CD4-positive, alpha-beta T cell treated with Interleukin-10 for 1 hour (primary cell): Measurements from ENCODE around the gene EHMT1.
"Not testable (repeated sequence)": the region's sequence is repeated elsewhere in the genome, so short reads cannot be mapped to it uniquely, and the experiment has no call there.

Source experiments
- DNase-seq: peaks from one replicate; pipeline ENCODE4 v3.0.0-alpha.2; 2020

EHMT1 gene

GRCh38 chr9:137878146-137878941 lies 259.5 kb downstream of the EHMT1 start:
- peak; percentile 1 for DNase-seq

GRCh38 chr9:137879052-137879451 lies 260.2 kb downstream of the EHMT1 start:
- no peak for DNase-seq

GRCh38 chr9:137879566-137880150 lies 260.9 kb downstream of the EHMT1 start:
- DNase-seq, result no peak

GRCh38 chr9:137880160-137880975 lies 261.6 kb downstream of the EHMT1 start:
- no peak for DNase-seq

GRCh38 chr9:137880976-137881530 lies 262.2 kb downstream of the EHMT1 start:
- DNase-seq, result no peak

- no peak for DNase-seq
These were observed 263.0 kb downstream of the EHMT1 start for GRCh38 chr9:137881591-137882505.

- DNase-seq, result no peak
These were observed 263.7 kb downstream of the EHMT1 start for GRCh38 chr9:137882506-137882821.

- not testable (repeated sequence) for DNase-seq
These were observed 265.2 kb downstream of the EHMT1 start for GRCh38 chr9:137883977-137884376.

- not testable (repeated sequence) for DNase-seq
These were observed 265.7 kb downstream of the EHMT1 start for GRCh38 chr9:137884547-137884946.

- not testable (repeated sequence) for DNase-seq
These were observed 266.3 kb downstream of the EHMT1 start for GRCh38 chr9:137885121-137885520.
